ENCODE results near the gene DCLK1. TPM values are rescaled to one million over a fixed set of nuclear protein-coding genes. Genes with fewer than 3 reads are reported as not detected.

The DCLK1 gene
- total and polyA plus RNA-seq, 5 donors from 2014 or later: not detected

DNA sequence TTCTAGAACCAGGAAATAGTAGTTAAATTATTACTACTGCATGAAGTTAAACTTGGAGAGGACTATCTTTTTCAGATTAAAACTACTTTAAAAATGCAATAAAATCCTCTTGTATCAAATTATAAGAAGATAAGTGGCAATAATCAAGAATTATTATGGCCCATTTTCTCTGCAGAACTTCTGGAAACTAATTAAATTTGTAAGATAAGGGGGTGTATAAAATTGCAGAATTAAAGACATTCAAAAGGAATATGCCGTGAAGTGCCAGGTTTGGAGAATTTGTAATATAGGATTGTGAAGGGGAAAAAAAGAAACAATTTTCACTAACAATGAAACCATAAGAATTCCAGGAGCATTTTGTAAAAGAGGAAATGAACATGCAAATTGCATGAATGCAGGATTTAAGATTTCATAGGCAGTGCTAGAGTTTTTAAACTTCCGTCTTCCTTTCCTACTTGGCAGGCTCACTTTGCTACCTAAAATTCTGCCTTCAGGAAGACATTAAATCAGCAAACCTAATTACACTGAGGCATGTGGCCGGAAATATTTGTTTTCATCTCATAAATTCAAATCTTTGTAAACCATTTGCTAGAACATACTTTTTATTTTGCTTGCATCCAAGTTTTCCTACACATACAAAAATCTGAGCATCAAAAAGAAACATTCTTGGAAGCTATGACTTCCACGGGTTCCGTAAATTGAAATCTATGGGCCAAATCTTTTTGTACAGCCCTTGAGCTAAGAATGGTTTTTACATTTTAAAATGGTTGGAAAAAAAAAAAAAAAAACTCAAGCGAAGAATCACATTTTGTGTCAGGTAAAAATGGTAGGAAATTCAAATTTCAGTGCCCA is 166.9 kb downstream of the DCLK1 start:
- H3K9me3 Mint-ChIP-seq: peaks cover 0 to 11% (median 5%) of the 10 kb centered on the region in 7 donors
- H3K27me3 Mint-ChIP-seq: no peaks in the 10 kb centered on the region
- no peak overlapping the region for H3K27ac Mint-ChIP-seq
- no peaks in the 10 kb centered on the region for H3K4me1 Mint-ChIP-seq
- DNase-seq (no peak), ATAC-seq (ENCODE audit: low read depth in 2 of 2) (no peak)
- H3K36me3 Mint-ChIP-seq: no peaks in the 10 kb centered on the region
- no peaks in the 10 kb centered on the region for H3K4me1 ChIP-seq (ENCODE audit: control insufficient read depth, insufficient read depth, low read length, poor library complexity, severe bottlenecking)
- H3K4me3 ChIP-seq (ENCODE audit: low read depth, low read length): no peak overlapping the region
- H3K27me3 ChIP-seq (ENCODE audit: control insufficient read depth, insufficient read depth, low read length): no peaks in the 10 kb centered on the region
- no peak overlapping the region for H3K27ac ChIP-seq (ENCODE audit: insufficient read depth, low read length, poor library complexity, severe bottlenecking)
- H3K9me3 ChIP-seq (ENCODE audit: control insufficient read depth in 2 of 2, low read length in 2 of 2): no peaks in the 10 kb centered on the region
- no peaks in the 10 kb centered on the region for H3K36me3 ChIP-seq (ENCODE audit: control insufficient read depth, insufficient read depth, low read length)
- no peak overlapping the region for H3K4me3 Mint-ChIP-seq

DNA sequence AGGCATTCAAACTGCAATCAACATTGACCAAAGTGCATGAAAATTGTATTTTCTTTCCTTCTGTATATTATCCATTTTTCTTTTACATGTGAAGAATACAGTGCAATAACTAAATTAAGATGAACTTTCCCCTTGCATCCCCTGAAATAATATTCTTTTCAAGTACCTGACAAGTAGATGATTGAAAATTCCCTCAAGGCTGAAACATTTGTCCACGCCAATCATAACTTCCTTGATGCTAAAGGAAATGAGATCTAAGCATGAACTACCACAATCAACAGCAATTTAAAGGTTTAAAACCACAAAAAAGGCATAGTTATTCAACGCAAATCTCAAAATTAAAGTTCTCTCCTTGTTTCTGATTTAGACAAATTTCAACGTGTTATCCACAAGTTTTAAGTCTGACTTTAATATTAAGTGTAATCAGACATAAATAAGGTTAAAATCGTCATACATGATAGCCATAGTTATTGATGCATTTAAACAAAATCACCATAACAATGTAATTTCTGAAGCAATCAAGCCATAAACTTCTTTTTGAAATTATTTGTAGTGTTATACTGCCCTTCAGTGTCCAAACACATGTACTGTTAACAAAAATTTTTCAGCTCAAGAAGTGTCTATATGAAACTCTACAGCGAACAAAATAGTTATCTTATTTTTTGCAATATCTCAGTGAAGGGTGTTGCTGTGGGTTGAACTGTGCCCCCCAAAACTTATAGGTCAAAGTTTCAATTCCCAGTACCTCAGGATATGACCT is 169.5 kb downstream of the DCLK1 start:
- no peaks in the 10 kb centered on the region for H3K36me3 Mint-ChIP-seq
- no peak for DNase-seq
- H3K9me3 Mint-ChIP-seq: peaks cover 0 to 10% (median 3%) of the 10 kb centered on the region in 7 donors
- H3K4me1 Mint-ChIP-seq: no peaks in the 10 kb centered on the region
- no peaks in the 10 kb centered on the region for H3K9me3 ChIP-seq (ENCODE audit: control insufficient read depth in 2 of 2, low read length in 2 of 2)
- H3K27ac Mint-ChIP-seq: no peak overlapping the region
- H3K27ac ChIP-seq (ENCODE audit: insufficient read depth, low read length, poor library complexity, severe bottlenecking): no peak overlapping the region
- no peak overlapping the region for H3K4me3 Mint-ChIP-seq
- ATAC-seq (ENCODE audit: low read depth in 2 of 2): no peak
- no peaks in the 10 kb centered on the region for H3K36me3 ChIP-seq (ENCODE audit: control insufficient read depth, insufficient read depth, low read length)
- H3K27me3 ChIP-seq (ENCODE audit: control insufficient read depth, insufficient read depth, low read length): no peaks in the 10 kb centered on the region
- H3K4me3 ChIP-seq (ENCODE audit: low read depth, low read length): no peak overlapping the region
- no peaks in the 10 kb centered on the region for H3K4me1 ChIP-seq (ENCODE audit: control insufficient read depth, insufficient read depth, low read length, poor library complexity, severe bottlenecking)
- H3K27me3 Mint-ChIP-seq: no peaks in the 10 kb centered on the region

DNA sequence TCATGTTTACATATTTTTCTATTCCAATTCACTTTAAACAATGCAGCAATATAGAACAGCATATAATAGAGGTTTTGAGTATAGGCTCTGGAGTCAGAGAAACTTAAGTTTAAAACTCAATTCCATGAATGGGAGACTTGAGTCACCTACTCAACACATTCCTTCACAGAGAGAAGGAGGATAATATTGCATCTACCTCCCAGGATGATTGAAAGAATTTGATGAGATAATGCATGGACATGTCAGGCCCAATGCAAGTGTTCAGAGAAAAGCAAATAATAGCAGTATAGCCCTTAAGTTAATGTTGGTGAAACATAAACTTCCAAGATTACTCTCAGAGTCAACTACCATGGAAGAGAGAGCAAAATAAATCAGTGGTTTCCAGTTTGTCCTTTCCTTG is 170.2 kb downstream of the DCLK1 start:
- Mint-ChIP-seq H3K36me3 (no peaks in the 10 kb centered on the region), H3K9me3 (peaks cover 0 to 10% (median 3%) of the 10 kb centered on the region in 7 donors), H3K27me3 (no peaks in the 10 kb centered on the region), H3K27ac (no peak overlapping the region), H3K4me1 (no peaks in the 10 kb centered on the region), H3K4me3 (no peak overlapping the region)
- no peak for DNase-seq
- Histone ChIP-seq H3K36me3 (ENCODE audit: control insufficient read depth, insufficient read depth, low read length) (no peaks in the 10 kb centered on the region), H3K27ac (ENCODE audit: insufficient read depth, low read length, poor library complexity, severe bottlenecking) (no peak overlapping the region), H3K27me3 (ENCODE audit: control insufficient read depth, insufficient read depth, low read length) (no peaks in the 10 kb centered on the region), H3K4me3 (ENCODE audit: low read depth, low read length) (no peak overlapping the region), H3K9me3 (ENCODE audit: control insufficient read depth in 2 of 2, low read length in 2 of 2) (no peaks in the 10 kb centered on the region), H3K4me1 (ENCODE audit: control insufficient read depth, insufficient read depth, low read length, poor library complexity, severe bottlenecking) (no peaks in the 10 kb centered on the region)
- no peak for ATAC-seq (ENCODE audit: low read depth in 2 of 2)

DNA sequence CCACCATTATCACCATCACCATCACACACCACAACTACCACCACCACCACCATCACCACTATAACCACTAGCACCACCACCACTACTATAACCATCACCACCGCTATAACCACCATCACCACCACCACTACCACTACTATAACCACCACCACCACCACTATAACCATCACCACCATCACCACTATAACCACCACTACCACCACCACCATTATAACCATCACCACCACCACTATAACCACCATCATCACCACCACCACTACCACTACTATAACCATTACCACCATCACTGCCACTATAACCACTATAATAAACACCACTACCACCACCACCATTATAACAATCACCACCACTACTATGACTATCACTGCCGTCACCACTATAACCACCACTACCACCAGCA is 173.2 kb downstream of the DCLK1 start:
- no peaks in the 10 kb centered on the region for H3K4me1 ChIP-seq (ENCODE audit: control insufficient read depth, insufficient read depth, low read length, poor library complexity, severe bottlenecking)
- ATAC-seq (ENCODE audit: low read depth in 2 of 2) (no peak), DNase-seq (no peak)
- Mint-ChIP-seq H3K9me3 (peaks cover 0 to 2% (median 0%) of the 10 kb centered on the region in 7 donors), H3K4me1 (no peaks in the 10 kb centered on the region), H3K36me3 (no peaks in the 10 kb centered on the region), H3K4me3 (no peak overlapping the region), H3K27ac (no peak overlapping the region), H3K27me3 (no peaks in the 10 kb centered on the region)
- no peaks in the 10 kb centered on the region for H3K27me3 ChIP-seq (ENCODE audit: control insufficient read depth, insufficient read depth, low read length)
- no peaks in the 10 kb centered on the region for H3K36me3 ChIP-seq (ENCODE audit: control insufficient read depth, insufficient read depth, low read length)
- H3K4me3 ChIP-seq (ENCODE audit: low read depth, low read length): no peak overlapping the region
- no peaks in the 10 kb centered on the region for H3K9me3 ChIP-seq (ENCODE audit: control insufficient read depth in 2 of 2, low read length in 2 of 2)
- H3K27ac ChIP-seq (ENCODE audit: insufficient read depth, low read length, poor library complexity, severe bottlenecking): no peak overlapping the region

DNA sequence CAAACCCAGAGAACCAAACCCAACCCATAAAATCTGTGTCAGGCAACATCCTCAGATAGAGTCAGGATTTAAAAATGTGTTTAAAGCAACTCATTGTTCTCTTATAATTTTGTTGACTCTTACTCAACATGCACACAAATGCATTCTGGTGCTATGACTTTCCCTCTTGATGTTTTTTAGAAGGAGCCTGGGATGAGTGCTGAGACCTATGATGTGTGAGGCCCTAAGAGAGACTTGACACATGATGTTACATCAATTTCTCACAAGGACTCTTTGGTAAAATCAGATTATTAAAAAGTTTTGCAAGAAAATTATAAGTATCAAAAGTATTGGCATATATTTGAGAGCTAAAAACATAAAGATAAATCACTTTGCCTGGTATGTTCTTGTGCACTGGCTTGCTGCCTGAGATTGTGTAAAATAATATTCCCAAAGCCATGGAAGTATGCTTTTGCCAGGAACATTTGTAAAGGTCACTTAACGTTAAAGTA is 173.9 kb downstream of the DCLK1 start:
- no peaks in the 10 kb centered on the region for H3K27me3 Mint-ChIP-seq
- DNase-seq (no peak), ATAC-seq (ENCODE audit: low read depth in 2 of 2) (no peak)
- peaks cover 0 to 2% (median 0%) of the 10 kb centered on the region in 7 donors for H3K9me3 Mint-ChIP-seq
- Histone ChIP-seq H3K36me3 (ENCODE audit: control insufficient read depth, insufficient read depth, low read length) (no peaks in the 10 kb centered on the region), H3K4me1 (ENCODE audit: control insufficient read depth, insufficient read depth, low read length, poor library complexity, severe bottlenecking) (no peaks in the 10 kb centered on the region), H3K9me3 (ENCODE audit: control insufficient read depth in 2 of 2, low read length in 2 of 2) (no peaks in the 10 kb centered on the region), H3K4me3 (ENCODE audit: low read depth, low read length) (no peak overlapping the region), H3K27ac (ENCODE audit: insufficient read depth, low read length, poor library complexity, severe bottlenecking) (no peak overlapping the region), H3K27me3 (ENCODE audit: control insufficient read depth, insufficient read depth, low read length) (no peaks in the 10 kb centered on the region)
- H3K4me1 Mint-ChIP-seq: no peaks in the 10 kb centered on the region
- H3K36me3 Mint-ChIP-seq: no peaks in the 10 kb centered on the region
- H3K4me3 Mint-ChIP-seq: no peak overlapping the region
- H3K27ac Mint-ChIP-seq: no peak overlapping the region

DNA sequence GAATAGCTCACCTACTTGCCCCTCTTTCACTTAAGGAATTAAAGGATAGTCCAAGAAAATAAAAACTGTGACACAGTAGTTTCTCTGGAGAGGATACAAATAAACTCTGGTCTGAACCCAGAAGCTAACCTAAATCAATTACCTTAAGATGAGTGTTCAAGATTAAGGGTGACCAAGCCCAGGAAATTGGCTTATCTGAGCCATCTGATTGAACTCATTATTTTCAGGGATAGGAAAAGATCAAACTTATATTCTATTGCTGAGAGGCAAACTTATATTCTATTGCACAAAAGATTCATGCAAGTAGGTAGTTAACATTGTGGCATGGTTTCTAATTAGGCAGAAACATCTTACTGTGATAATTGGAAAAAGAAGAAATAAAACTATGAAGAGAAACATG is 175.1 kb downstream of the DCLK1 start:
- Mint-ChIP-seq H3K4me1 (no peaks in the 10 kb centered on the region), H3K27me3 (no peaks in the 10 kb centered on the region), H3K36me3 (no peaks in the 10 kb centered on the region), H3K27ac (no peak overlapping the region), H3K9me3 (peaks cover 0 to 2% (median 0%) of the 10 kb centered on the region in 7 donors), H3K4me3 (no peak overlapping the region)
- H3K27me3 ChIP-seq (ENCODE audit: control insufficient read depth, insufficient read depth, low read length): no peaks in the 10 kb centered on the region
- H3K4me1 ChIP-seq (ENCODE audit: control insufficient read depth, insufficient read depth, low read length, poor library complexity, severe bottlenecking): no peaks in the 10 kb centered on the region
- DNase-seq (no peak), ATAC-seq (ENCODE audit: low read depth in 2 of 2) (no peak)
- no peaks in the 10 kb centered on the region for H3K9me3 ChIP-seq (ENCODE audit: control insufficient read depth in 2 of 2, low read length in 2 of 2)
- no peak overlapping the region for H3K27ac ChIP-seq (ENCODE audit: insufficient read depth, low read length, poor library complexity, severe bottlenecking)
- H3K4me3 ChIP-seq (ENCODE audit: low read depth, low read length): no peak overlapping the region
- no peaks in the 10 kb centered on the region for H3K36me3 ChIP-seq (ENCODE audit: control insufficient read depth, insufficient read depth, low read length)

DNA sequence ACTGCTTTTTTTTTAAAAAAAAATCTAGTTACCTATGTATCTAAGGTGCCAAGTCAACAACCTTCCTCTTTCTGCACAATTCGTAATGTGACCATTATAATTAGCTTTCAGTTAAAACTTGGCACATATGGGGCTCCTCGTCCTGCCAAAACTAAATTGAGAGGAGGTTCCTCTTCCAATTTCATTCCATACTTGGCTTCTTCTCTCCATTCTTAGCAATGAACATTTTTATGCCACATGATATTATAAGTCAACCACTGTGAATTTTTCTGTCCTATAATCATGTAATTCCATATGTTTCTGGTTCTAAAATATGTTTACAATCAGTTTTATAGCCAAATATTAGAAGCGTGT is 177.0 kb downstream of the DCLK1 start:
- ATAC-seq (ENCODE audit: low read depth in 2 of 2) (no peak), DNase-seq (no peak)
- H3K4me1 Mint-ChIP-seq: no peaks in the 10 kb centered on the region
- no peaks in the 10 kb centered on the region for H3K4me1 ChIP-seq (ENCODE audit: control insufficient read depth, insufficient read depth, low read length, poor library complexity, severe bottlenecking)
- H3K4me3 ChIP-seq (ENCODE audit: low read depth, low read length): no peak overlapping the region
- no peaks in the 10 kb centered on the region for H3K36me3 ChIP-seq (ENCODE audit: control insufficient read depth, insufficient read depth, low read length)
- peaks cover 0 to 5% (median 0%) of the 10 kb centered on the region in 7 donors for H3K9me3 Mint-ChIP-seq
- H3K27me3 Mint-ChIP-seq: no peaks in the 10 kb centered on the region
- no peaks in the 10 kb centered on the region for H3K27me3 ChIP-seq (ENCODE audit: control insufficient read depth, insufficient read depth, low read length)
- no peak overlapping the region for H3K27ac Mint-ChIP-seq
- H3K9me3 ChIP-seq (ENCODE audit: control insufficient read depth in 2 of 2, low read length in 2 of 2): no peaks in the 10 kb centered on the region
- H3K36me3 Mint-ChIP-seq: no peaks in the 10 kb centered on the region
- H3K27ac ChIP-seq (ENCODE audit: insufficient read depth, low read length, poor library complexity, severe bottlenecking): no peak overlapping the region
- H3K4me3 Mint-ChIP-seq: no peak overlapping the region
